ENCODE measurements around the gene PGM2L1. TPM values are rescaled to one million over a fixed set of nuclear protein-coding genes. Genes with fewer than 3 reads are reported as not detected.

Gene PGM2L1
- total RNA-seq, 1 donor from 2014 or later, result 1.6 TPM

- intact Hi-C loops (cut with micrococcal nuclease), result no loop called here
- H3K4me3 ChIP-seq, result peak overlapping the region; percentile 69
Measured at GRCh38 chr11:74310857-74311256, 87.4 kb downstream of the PGM2L1 start.

GRCh38 chr11:74307434-74307833 lies 90.8 kb downstream of the PGM2L1 start:
- no peak overlapping the region for H3K27ac ChIP-seq (replicated peaks)
- no peaks in the 10 kb centered on the region for H3K9me3 ChIP-seq (replicated peaks)
- peaks cover 12% of the 10 kb centered on the region for H3K4me1 ChIP-seq
- H3K27me3 ChIP-seq (ENCODE audit: low read depth), result peaks cover 23% of the 10 kb centered on the region
- H3K4me3 ChIP-seq, result no peak overlapping the region
- intact Hi-C loops (cut with micrococcal nuclease), result no loop called here
- DNase-seq, result no peak
- H3K36me3 ChIP-seq, result no peaks in the 10 kb centered on the region
- no peak for TF ChIP-seq CTCF (IDR thresholded peaks at IDR 0.05; ENCODE audit: borderline replicate concordance)

More at GRCh38 chr11:74310857-74311256, 87.4 kb downstream of the PGM2L1 start:
- Histone ChIP-seq H3K27me3 (ENCODE audit: low read depth) (peaks cover 23% of the 10 kb centered on the region), H3K27ac (replicated peaks) (no peak overlapping the region), H3K36me3 (no peaks in the 10 kb centered on the region), H3K9me3 (replicated peaks) (peaks cover 9% of the 10 kb centered on the region), H3K4me1 (peaks cover 12% of the 10 kb centered on the region)
- no peak for TF ChIP-seq CTCF (IDR thresholded peaks at IDR 0.05; ENCODE audit: borderline replicate concordance)
- no peak for DNase-seq

GRCh38 chr11:74306435-74307175 lies 91.6 kb downstream of the PGM2L1 start:
- Histone ChIP-seq H3K27ac (replicated peaks) (no peak overlapping the region), H3K4me3 (no peak overlapping the region), H3K9me3 (replicated peaks) (no peaks in the 10 kb centered on the region), H3K36me3 (no peaks in the 10 kb centered on the region), H3K4me1 (peaks cover 8% of the 10 kb centered on the region), H3K27me3 (ENCODE audit: low read depth) (peaks cover 18% of the 10 kb centered on the region)
- no peak for TF ChIP-seq CTCF (IDR thresholded peaks at IDR 0.05; ENCODE audit: borderline replicate concordance)
- intact Hi-C loops (cut with micrococcal nuclease), result no loop called here
- no peak for DNase-seq

GRCh38 chr11:74299015-74299414 lies 99.2 kb downstream of the PGM2L1 start:
- H3K36me3 ChIP-seq, result no peaks in the 10 kb centered on the region
- no peaks in the 10 kb centered on the region for H3K27me3 ChIP-seq (ENCODE audit: low read depth)
- no peak overlapping the region for H3K27ac ChIP-seq (replicated peaks)
- TF ChIP-seq CTCF (IDR thresholded peaks at IDR 0.05; ENCODE audit: borderline replicate concordance), result no peak
- intact Hi-C loops (cut with micrococcal nuclease), result no loop called here
- no peak for DNase-seq
- H3K4me1 ChIP-seq, result no peaks in the 10 kb centered on the region
- no peaks in the 10 kb centered on the region for H3K9me3 ChIP-seq (replicated peaks)
- no peak overlapping the region for H3K4me3 ChIP-seq

GRCh38 chr11:74297484-74297883 lies 100.7 kb downstream of the PGM2L1 start:
- TF ChIP-seq CTCF (IDR thresholded peaks at IDR 0.05; ENCODE audit: borderline replicate concordance), result no peak
- H3K4me1 ChIP-seq, result no peaks in the 10 kb centered on the region
- no peak overlapping the region for H3K27ac ChIP-seq (replicated peaks)
- intact Hi-C loops (cut with micrococcal nuclease), result no loop called here
- no peaks in the 10 kb centered on the region for H3K36me3 ChIP-seq
- H3K9me3 ChIP-seq (replicated peaks), result no peaks in the 10 kb centered on the region
- no peak overlapping the region for H3K4me3 ChIP-seq
- no peak for DNase-seq
- H3K27me3 ChIP-seq (ENCODE audit: low read depth), result no peaks in the 10 kb centered on the region

Data from left ventricle myocardium inferior (tissue), 1 donor.